ENCODE data around the gene ITGB3.

- TF ChIP-seq CTCF (IDR thresholded peaks at IDR 0.05) (no peak), EZH2phosphoT487 (IDR thresholded peaks at IDR 0.05; ENCODE audit: borderline replicate concordance, low read depth) (no peak), MXI1 (IDR thresholded peaks at IDR 0.05; ENCODE audit: low read depth, low read length) (no peak), EP300 (IDR thresholded peaks at IDR 0.05; ENCODE audit: borderline replicate concordance in 1 of 2, low read depth in 1 of 2, low read length in 1 of 2) (no peak), RFX5 (IDR thresholded peaks at IDR 0.05; ENCODE audit: low read length) (no peak), GATA2 (CRISPR knock-in tag; IDR thresholded peaks at IDR 0.05) (no peak), REST (IDR thresholded peaks at IDR 0.05; ENCODE audit: low read depth, low read length) (no peak), SIN3A (IDR thresholded peaks at IDR 0.05; ENCODE audit: borderline replicate concordance, low read depth, low read length) (no peak), SMC3 (IDR thresholded peaks at IDR 0.05; ENCODE audit: low read depth, low read length) (no peak), ELF1 (IDR thresholded peaks at IDR 0.05) (no peak), TAF1 (IDR thresholded peaks at IDR 0.05; ENCODE audit: borderline replicate concordance, low read depth, low read length) (no peak), YY1 (IDR thresholded peaks at IDR 0.05; ENCODE audit: low read depth) (no peak), FOSL2 (IDR thresholded peaks at IDR 0.05; ENCODE audit: borderline replicate concordance, low read depth) (no peak), ZBTB33 (IDR thresholded peaks at IDR 0.05; ENCODE audit: borderline replicate concordance, low read depth) (no peak)
Measured at GRCh38 chr17:47264166-47264565, 10.5 kb downstream of the ITGB3 start.
